Caki2 (cell line): ENCODE measurements around the gene P2RX2. TPM values are rescaled to one million over a fixed set of nuclear protein-coding genes. Genes with fewer than 3 reads are reported as not detected.

ENCODE experiments used
- DNase-seq: peaks from one replicate; pipeline ENCODE4 v3.0.0-alpha.2; 2015; ENCODE audit warnings: low read depth
- in situ Hi-C: cut with HindIII; loops from 2 replicates; pipeline ENCODE4 v1.10.0; 2016; ENCODE audit warnings: low sequenced_read_pairs, low pct_unique_long_range_greater_than_20kb, mixed read lengths
- total RNA-seq: library from RNA; depleted of rRNA; stranded (reverse); fragments of >200 nt; shearing (Covaris generic); gene quantifications from 2 replicates; pipeline ENCODE4 v1.2.3, GENCODE V29; 2014; ENCODE audit warnings: low replicate concordance

P2RX2 gene
- total RNA-seq, 1 experiment from 2014 or later = not detected

GRCh38 chr12:132611620-132612019 lies 7.0 kb upstream of the P2RX2 start:
- in situ Hi-C loops = no loop called here
- DNase-seq = no peak

- DNase-seq = no peak
- in situ Hi-C loops = no loop called here
These were observed 4.5 kb upstream of the P2RX2 start for GRCh38 chr12:132614029-132614428.

- in situ Hi-C loops = no loop called here
- peak; percentile 62 for DNase-seq
These were observed 3.6 kb upstream of the P2RX2 start for GRCh38 chr12:132614861-132615578.

- no peak for DNase-seq
- in situ Hi-C loops = no loop called here
These were observed 3.0 kb upstream of the P2RX2 start for GRCh38 chr12:132615579-132616038.

- in situ Hi-C loops = no loop called here
- no peak for DNase-seq
These were observed 1.4 kb upstream of the P2RX2 start for GRCh38 chr12:132617135-132617701.

GRCh38 chr12:132617822-132618682 lies 524 bp upstream of the P2RX2 start:
- in situ Hi-C loops = no loop called here
- DNase-seq = no peak

- DNase-seq = no peak
- in situ Hi-C loops = no loop called here
These were observed 452 bp downstream of the P2RX2 start for GRCh38 chr12:132619071-132619385.

GRCh38 chr12:132619386-132620112 lies 973 bp downstream of the P2RX2 start:
- DNase-seq = no peak
- in situ Hi-C loops = no loop called here

- no peak for DNase-seq
- in situ Hi-C loops = no loop called here
These were observed 1.7 kb downstream of the P2RX2 start for GRCh38 chr12:132620113-132620898.

- in situ Hi-C loops = no loop called here
These were observed 2.5 kb downstream of the P2RX2 start for GRCh38 chr12:132620899-132621656.

GRCh38 chr12:132621657-132622435 lies 3.3 kb downstream of the P2RX2 start:
- in situ Hi-C loops = no loop called here
- DNase-seq = no peak

More at GRCh38 chr12:132620899-132621656, 2.5 kb downstream of the P2RX2 start:
- DNase-seq = no peak

- in situ Hi-C loops = no loop called here
- DNase-seq = no peak
These were observed 4.0 kb downstream of the P2RX2 start for GRCh38 chr12:132622437-132623071.

GRCh38 chr12:132623072-132623869 lies 4.7 kb downstream of the P2RX2 start:
- in situ Hi-C loops = no loop called here
- no peak for DNase-seq

GRCh38 chr12:132624186-132624855 lies 5.7 kb downstream of the P2RX2 start:
- in situ Hi-C loops = no loop called here
- DNase-seq = no peak
